SH-SY5Y (cell line): ENCODE data around the gene PLBD2.

ENCODE experiments used
- GATA2 ChIP-seq: IDR thresholded peaks from 2 replicates; pipeline ENCODE4 v1.6.1; 2011; ENCODE audit warnings: mild to moderate bottlenecking, low read depth, low read length
- GATA3 ChIP-seq: IDR thresholded peaks from 2 replicates; pipeline ENCODE4 v1.6.1; 2011; ENCODE audit warnings: low read depth, mild to moderate bottlenecking, low read length, moderate library complexity

DNA sequence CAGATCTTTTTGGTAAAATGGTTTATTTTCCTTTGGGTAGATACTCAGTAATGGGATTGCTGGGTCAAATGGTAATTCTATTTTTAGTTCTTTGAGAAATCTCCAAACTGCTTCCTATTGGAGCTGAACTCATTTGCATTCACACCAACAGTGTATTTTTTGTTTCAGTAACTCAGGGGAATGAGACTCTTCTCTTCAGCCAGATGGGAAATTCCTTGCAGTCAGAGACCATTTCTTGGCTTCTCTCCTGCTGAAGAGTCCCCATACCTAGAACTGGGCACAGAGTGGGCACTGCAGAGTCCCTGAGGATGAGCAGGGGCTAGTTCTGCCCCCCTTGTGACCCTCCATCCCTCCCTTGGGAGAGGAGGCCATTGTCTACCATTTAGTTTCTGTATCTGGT is 74.6 kb downstream of the PLBD2 start:
- TF ChIP-seq GATA2 (no peak), GATA3 (no peak)
